Neural cell (in vitro differentiated cells): ENCODE results near the gene ISL2. TPM values are rescaled to one million over a fixed set of nuclear protein-coding genes. Genes with fewer than 3 reads are reported as not detected.

Source experiments
- H2AFZ ChIP-seq: fragments of 200-600, 300-800 bp; sonication (generic), shearing (Covaris generic); 2 replicates; pipeline ENCODE4 v1.6.0; 2014; ENCODE audit warnings: low read depth, mild to moderate bottlenecking, antibody characterized with exemption, low read length, moderate library complexity
- H3F3A ChIP-seq: fragments of 200-600 bp; shearing (Covaris generic); 2 replicates; pipeline ENCODE4 v1.6.1; 2016; ENCODE audit warnings: mild to moderate bottlenecking, moderate library complexity, mixed read lengths, antibody characterized with exemption, low read length; ENCODE audit not compliant: insufficient read depth, poor library complexity, severe bottlenecking
- H3K27ac ChIP-seq: fragments of 200-600, 300-800 bp; sonication (generic), shearing (Covaris generic); 2 replicates; pipeline ENCODE4 v1.5.1; 2014; ENCODE audit warnings: mild to moderate bottlenecking, low read length, moderate library complexity
- H3K27me3 ChIP-seq: fragments of 300-800, 200-600 bp; sonication (generic), shearing (Covaris generic); 2 replicates; pipeline ENCODE4 v1.6.0; 2014; ENCODE audit warnings: mild to moderate bottlenecking, low read depth, low read length, moderate library complexity; ENCODE audit not compliant: insufficient read depth
- H3K36me3 ChIP-seq: fragments of 300-800, 200-600 bp; sonication (generic), shearing (Covaris generic); 2 replicates; pipeline ENCODE4 v1.5.1; 2014; ENCODE audit warnings: mild to moderate bottlenecking, antibody characterized with exemption, low read length, moderate library complexity; ENCODE audit not compliant: insufficient read depth
- H3K4me2 ChIP-seq: fragments of 300-800, 200-600 bp; sonication (generic), shearing (Covaris generic); 2 replicates; pipeline ENCODE4 v1.6.0; 2014; ENCODE audit warnings: mild to moderate bottlenecking, low read length
- H3K4me3 ChIP-seq: fragments of 300-800, 200-600 bp; sonication (generic), shearing (Covaris generic); 2 replicates; pipeline ENCODE4 v1.5.1; 2014; ENCODE audit warnings: mild to moderate bottlenecking, low read length, moderate library complexity
- H3K79me2 ChIP-seq: fragments of 200-600 bp; shearing (Covaris generic); replicated peaks from 2 replicates; pipeline ENCODE4 v1.6.0; 2014; ENCODE audit warnings: mild to moderate bottlenecking, low read length, moderate library complexity; ENCODE audit not compliant: insufficient read depth
- H3K9ac ChIP-seq: fragments of 300-800, 200-600 bp; sonication (generic), shearing (Covaris generic); 2 replicates; pipeline ENCODE4 v1.6.1; 2016; ENCODE audit warnings: mild to moderate bottlenecking, low read length, mixed read lengths
- H3K9me2 ChIP-seq: fragments of 200-600 bp; shearing (Covaris generic); 2 replicates; pipeline ENCODE4 v1.6.1; 2016; ENCODE audit warnings: mild to moderate bottlenecking, low read length, mixed read lengths; ENCODE audit not compliant: insufficient read depth
- H3K9me3 ChIP-seq: fragments of 200-600, 300-800 bp; sonication (generic), shearing (Covaris generic); 2 replicates; pipeline ENCODE4 v1.6.1; 2016; ENCODE audit warnings: mild to moderate bottlenecking, mixed run types, low read length, moderate library complexity, mixed read lengths
- H4K20me1 ChIP-seq: fragments of 200-600 bp; shearing (Covaris generic); 2 replicates; pipeline ENCODE4 v1.6.1; 2016; ENCODE audit warnings: mild to moderate bottlenecking, mixed run types; ENCODE audit not compliant: insufficient read depth
- EP300 ChIP-seq: fragments of 450-650 bp; conservative IDR thresholded peaks from 2 replicates; pipeline ENCODE4 v1.6.1; 2014; ENCODE audit warnings: antibody characterized with exemption, mild to moderate bottlenecking, moderate library complexity; ENCODE audit not compliant: poor library complexity, severe bottlenecking
- EZH2 ChIP-seq: fragments of 200-600, 300-800 bp; shearing (Covaris generic), sonication (generic); IDR thresholded peaks from 2 replicates; pipeline ENCODE4 v1.6.1; 2014; ENCODE audit warnings: antibody characterized with exemption, low read length, borderline replicate concordance, mild to moderate bottlenecking; ENCODE audit not compliant: insufficient read depth, poor library complexity, severe bottlenecking
- MXI1 ChIP-seq: fragments of 450-650 bp; conservative IDR thresholded peaks from 2 replicates; pipeline ENCODE4 v1.6.1; 2014; ENCODE audit warnings: antibody characterized with exemption, mild to moderate bottlenecking; ENCODE audit not compliant: poor library complexity, severe bottlenecking
- POLR2AphosphoS5 ChIP-seq: IDR thresholded peaks from 2 replicates; pipeline ENCODE4 v1.6.1; 2012
- RAD21 ChIP-seq: fragments of 450-650 bp; conservative IDR thresholded peaks from 2 replicates; pipeline ENCODE4 v1.6.1; 2014; ENCODE audit warnings: antibody characterized with exemption, mild to moderate bottlenecking, moderate library complexity
- SMC3 ChIP-seq: fragments of 450-650 bp; conservative IDR thresholded peaks from 2 replicates; pipeline ENCODE4 v1.6.1; 2014; ENCODE audit warnings: antibody characterized with exemption, mild to moderate bottlenecking, moderate library complexity; ENCODE audit not compliant: poor library complexity
- TAF1 ChIP-seq: IDR thresholded peaks from 2 replicates; pipeline ENCODE4 v1.6.1; 2012; ENCODE audit warnings: low read depth
- polyA plus RNA-seq: library from polyadenylated mRNA; depleted of rRNA; stranded (reverse); fragments of >200 nt; gene quantifications from 2 replicates; pipeline ENCODE4 v1.2.3, GENCODE V29; 2014
- TF ChIP-seq, protein P1 (sequence below): fragments of 450-650 bp; IDR thresholded peaks from 2 replicates; pipeline ENCODE4 v1.5.1; 2014; ENCODE audit warnings: antibody characterized with exemption, mild to moderate bottlenecking, moderate library complexity; ENCODE audit not compliant: poor library complexity, severe bottlenecking
- TF ChIP-seq, protein P2 (sequence below): IDR thresholded peaks from 2 replicates; pipeline ENCODE4 v1.6.1; 2012; ENCODE audit warnings: borderline replicate concordance

ISL2 gene
- polyA plus RNA-seq, 1 donor from 2014 or later, result not detected

DNA sequence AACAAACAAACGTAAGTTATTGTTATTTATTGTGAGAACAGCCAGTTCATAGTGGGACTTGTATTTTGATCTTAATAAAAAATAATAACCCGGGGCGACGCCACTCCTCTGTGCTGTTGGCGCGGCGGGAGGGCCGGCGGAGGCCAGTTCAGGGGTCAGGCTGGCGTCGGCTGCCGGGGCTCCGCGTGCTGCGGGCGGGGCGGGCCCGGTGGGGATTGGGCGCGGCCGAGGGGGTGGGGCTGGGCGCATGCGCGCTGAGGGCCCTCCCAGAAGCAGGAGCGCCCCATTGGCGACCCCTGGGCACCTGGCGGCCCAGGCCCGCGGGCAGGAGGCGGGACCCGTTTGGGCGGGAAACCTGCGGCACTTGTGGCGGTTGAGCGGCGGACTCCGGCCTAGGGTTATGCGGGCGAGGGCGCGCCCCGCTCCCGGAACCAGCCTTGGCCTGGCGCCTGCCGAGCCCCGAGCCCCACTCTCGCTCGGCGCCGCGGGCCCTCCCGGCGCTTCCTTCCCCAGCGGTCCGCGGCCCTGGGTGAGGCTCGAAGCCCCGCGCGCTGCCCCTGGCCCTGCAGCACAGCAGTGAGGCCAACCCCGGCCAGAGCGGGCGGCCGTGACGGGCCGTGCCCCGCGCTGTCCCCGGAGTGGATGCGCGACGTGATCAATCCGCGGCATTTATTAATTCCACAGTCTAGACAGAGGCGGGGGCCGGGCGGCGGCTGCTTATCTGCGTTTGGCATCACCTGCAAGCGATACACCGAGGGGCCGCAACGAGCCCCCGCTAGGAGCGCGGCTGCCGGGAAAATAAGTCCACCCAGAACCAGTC, 6.0 kb downstream of the ISL2 start:
- H3K27ac ChIP-seq, result no peak overlapping the region
- no peaks in the 10 kb centered on the region for H3F3A ChIP-seq
- H3K27me3 ChIP-seq, result peaks cover 100% of the 10 kb centered on the region
- H3K4me2 ChIP-seq, result no peak overlapping the region
- H3K9ac ChIP-seq, result no peak overlapping the region
- no peak overlapping the region for H2AFZ ChIP-seq
- H4K20me1 ChIP-seq, result no peaks in the 10 kb centered on the region
- no peaks in the 10 kb centered on the region for H3K79me2 ChIP-seq
- no peaks in the 10 kb centered on the region for H3K36me3 ChIP-seq
- TF ChIP-seq MXI1 (no peak), EZH2 (no peak), RAD21 (no peak), EP300 (no peak), TAF1 (no peak)
- TF ChIP-seq, protein P1, sequence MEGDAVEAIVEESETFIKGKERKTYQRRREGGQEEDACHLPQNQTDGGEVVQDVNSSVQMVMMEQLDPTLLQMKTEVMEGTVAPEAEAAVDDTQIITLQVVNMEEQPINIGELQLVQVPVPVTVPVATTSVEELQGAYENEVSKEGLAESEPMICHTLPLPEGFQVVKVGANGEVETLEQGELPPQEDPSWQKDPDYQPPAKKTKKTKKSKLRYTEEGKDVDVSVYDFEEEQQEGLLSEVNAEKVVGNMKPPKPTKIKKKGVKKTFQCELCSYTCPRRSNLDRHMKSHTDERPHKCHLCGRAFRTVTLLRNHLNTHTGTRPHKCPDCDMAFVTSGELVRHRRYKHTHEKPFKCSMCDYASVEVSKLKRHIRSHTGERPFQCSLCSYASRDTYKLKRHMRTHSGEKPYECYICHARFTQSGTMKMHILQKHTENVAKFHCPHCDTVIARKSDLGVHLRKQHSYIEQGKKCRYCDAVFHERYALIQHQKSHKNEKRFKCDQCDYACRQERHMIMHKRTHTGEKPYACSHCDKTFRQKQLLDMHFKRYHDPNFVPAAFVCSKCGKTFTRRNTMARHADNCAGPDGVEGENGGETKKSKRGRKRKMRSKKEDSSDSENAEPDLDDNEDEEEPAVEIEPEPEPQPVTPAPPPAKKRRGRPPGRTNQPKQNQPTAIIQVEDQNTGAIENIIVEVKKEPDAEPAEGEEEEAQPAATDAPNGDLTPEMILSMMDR, result no peak
- TF ChIP-seq, protein P2, sequence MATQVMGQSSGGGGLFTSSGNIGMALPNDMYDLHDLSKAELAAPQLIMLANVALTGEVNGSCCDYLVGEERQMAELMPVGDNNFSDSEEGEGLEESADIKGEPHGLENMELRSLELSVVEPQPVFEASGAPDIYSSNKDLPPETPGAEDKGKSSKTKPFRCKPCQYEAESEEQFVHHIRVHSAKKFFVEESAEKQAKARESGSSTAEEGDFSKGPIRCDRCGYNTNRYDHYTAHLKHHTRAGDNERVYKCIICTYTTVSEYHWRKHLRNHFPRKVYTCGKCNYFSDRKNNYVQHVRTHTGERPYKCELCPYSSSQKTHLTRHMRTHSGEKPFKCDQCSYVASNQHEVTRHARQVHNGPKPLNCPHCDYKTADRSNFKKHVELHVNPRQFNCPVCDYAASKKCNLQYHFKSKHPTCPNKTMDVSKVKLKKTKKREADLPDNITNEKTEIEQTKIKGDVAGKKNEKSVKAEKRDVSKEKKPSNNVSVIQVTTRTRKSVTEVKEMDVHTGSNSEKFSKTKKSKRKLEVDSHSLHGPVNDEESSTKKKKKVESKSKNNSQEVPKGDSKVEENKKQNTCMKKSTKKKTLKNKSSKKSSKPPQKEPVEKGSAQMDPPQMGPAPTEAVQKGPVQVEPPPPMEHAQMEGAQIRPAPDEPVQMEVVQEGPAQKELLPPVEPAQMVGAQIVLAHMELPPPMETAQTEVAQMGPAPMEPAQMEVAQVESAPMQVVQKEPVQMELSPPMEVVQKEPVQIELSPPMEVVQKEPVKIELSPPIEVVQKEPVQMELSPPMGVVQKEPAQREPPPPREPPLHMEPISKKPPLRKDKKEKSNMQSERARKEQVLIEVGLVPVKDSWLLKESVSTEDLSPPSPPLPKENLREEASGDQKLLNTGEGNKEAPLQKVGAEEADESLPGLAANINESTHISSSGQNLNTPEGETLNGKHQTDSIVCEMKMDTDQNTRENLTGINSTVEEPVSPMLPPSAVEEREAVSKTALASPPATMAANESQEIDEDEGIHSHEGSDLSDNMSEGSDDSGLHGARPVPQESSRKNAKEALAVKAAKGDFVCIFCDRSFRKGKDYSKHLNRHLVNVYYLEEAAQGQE, result no peak
- no peak overlapping the region for H3K4me3 ChIP-seq
- H3K9me3 ChIP-seq, result no peaks in the 10 kb centered on the region
- no peaks in the 10 kb centered on the region for H3K9me2 ChIP-seq

DNA sequence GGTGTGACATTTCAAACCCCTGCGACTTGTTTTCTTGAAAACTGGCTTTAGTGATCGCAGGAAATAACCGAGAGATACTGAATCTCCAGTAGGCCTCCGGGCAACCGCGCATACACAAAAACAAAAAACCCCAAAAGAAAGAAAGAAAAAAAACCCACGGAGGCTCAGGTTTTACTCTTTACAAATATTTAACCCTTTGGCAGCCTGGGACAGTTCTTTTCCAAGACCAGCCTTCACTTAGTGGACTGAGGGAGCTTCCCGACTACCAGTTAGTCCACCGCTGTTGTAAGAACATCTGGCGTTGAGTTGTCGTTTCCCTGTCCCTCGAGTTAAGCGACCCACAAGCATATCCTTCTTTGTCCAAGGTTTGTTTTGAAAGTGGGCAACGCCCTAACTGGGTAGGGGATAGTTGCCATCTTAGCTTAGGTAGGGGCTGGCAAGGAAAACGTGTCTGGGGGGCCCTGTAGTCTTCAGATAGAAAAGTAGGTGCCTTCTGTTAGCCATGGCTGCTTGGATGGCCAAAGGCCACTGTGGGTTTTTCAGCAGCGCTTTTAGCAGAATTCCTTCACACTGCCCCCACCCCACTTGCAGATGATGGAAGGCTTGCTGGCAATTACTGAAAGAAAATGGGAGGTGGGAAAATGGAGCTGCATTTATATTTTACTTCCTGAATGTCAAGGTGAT, 6.9 kb downstream of the ISL2 start:
- TF ChIP-seq, protein P1, result no peak
- TF ChIP-seq POLR2AphosphoS5 (no peak), RAD21 (no peak), EP300 (no peak), SMC3 (no peak), MXI1 (no peak), TAF1 (no peak)
- TF ChIP-seq, protein P2, result no peak
- Histone ChIP-seq H3K9me2 (no peaks in the 10 kb centered on the region), H3K4me2 (no peak overlapping the region)

More for the DNA sequence above, 6.9 kb downstream of the ISL2 start:
- no peaks in the 10 kb centered on the region for H3F3A ChIP-seq
- H3K9me3 ChIP-seq, result no peaks in the 10 kb centered on the region
- no peak overlapping the region for H3K27ac ChIP-seq
- peaks cover 100% of the 10 kb centered on the region for H3K27me3 ChIP-seq
- no peaks in the 10 kb centered on the region for H3K36me3 ChIP-seq
- H3K4me3 ChIP-seq, result no peak overlapping the region
- no peaks in the 10 kb centered on the region for H4K20me1 ChIP-seq
- no peak overlapping the region for H2AFZ ChIP-seq
- H3K9ac ChIP-seq, result no peak overlapping the region
- H3K79me2 ChIP-seq, result no peaks in the 10 kb centered on the region
